Measurements from ENCODE around the gene C1QC. TPM values are rescaled to one million over a fixed set of nuclear protein-coding genes. Genes with fewer than 3 reads are reported as not detected.
A peak's percentile ranks its signal among the peaks of the same experiment; 100 is the strongest.

C1QC gene
- total and polyA plus RNA-seq, 2 of the 8 experiments (the other 6 are each of a cell fraction or from before 2014, with no cell fraction given): not detected

- 47% methylated on average over 15 of the region's 17 CpGs; no CpG with 5 or more reads in 1 of the 2 experiments for WGBS, 2 experiments (ENCODE audit: extremely low coverage in 1 of 2, insufficient coverage in 1 of 2, insufficient read length in 1 of 2, insufficient replicate concordance in 2 of 2, low coverage in 1 of 2, low lambda C conversion rate in 2 of 2, missing lambda C conversion rate in 1 of 2)
- Histone ChIP-seq H3K14ac (ENCODE audit: insufficient read length) (no peak overlapping the region), H4K5ac (ENCODE audit: insufficient read length, low read depth, low read length) (no peak overlapping the region), H3K18ac (ENCODE audit: extremely low read depth, low read length) (no peak overlapping the region; the same call in 1 of the 2 replicates), H3K4me1 (replicated peaks in 1 of 4; ENCODE audit: control insufficient read depth in 3 of 4, insufficient read depth in 4 of 4, low read length in 3 of 4) (peaks cover 0 to 10% (median 5%) of the 10 kb centered on the region in 4 experiments; a peak in 4 of 7 replicates), H4K8ac (ENCODE audit: extremely low read depth, insufficient read depth, low read length) (no peak overlapping the region), H3K23me2 (ENCODE audit: low read depth, low read length) (peaks cover 7% of the 10 kb centered on the region; the same call in 1 of the 2 replicates), H2BK20ac (ENCODE audit: low read length) (no peak overlapping the region), H3K9me3 (ENCODE audit: insufficient read depth in 2 of 2, low read depth in 1 of 2, low read length in 1 of 2) (no peaks in the 10 kb centered on the region), H3K4ac (replicated peaks; ENCODE audit: insufficient read length, low read depth, low read length) (no peak overlapping the region), H3K79me2 (ENCODE audit: control insufficient read depth in 1 of 2, insufficient read depth in 2 of 2, low read length in 2 of 2) (no peaks in the 10 kb centered on the region; a peak in 1 of 4 replicates), H4K20me1 (replicated peaks in 1 of 2; ENCODE audit: control insufficient read depth in 1 of 2, insufficient read depth in 2 of 2, low read length in 2 of 2) (peaks cover 0 to 7% of the 10 kb centered on the region in 2 experiments), H3K27me3 (replicated peaks in 1 of 4; ENCODE audit: control insufficient read depth in 3 of 4, extremely low read depth in 1 of 4, insufficient read depth in 3 of 4, low read length in 3 of 4) (no peaks in the 10 kb centered on the region; a peak in 1 of 7 replicates), H4K91ac (replicated peaks; ENCODE audit: insufficient read length, low read length) (no peak overlapping the region), H3K27ac (ENCODE audit: low read depth, low read length) (no peak overlapping the region), H3K4me2 (ENCODE audit: insufficient read depth in 1 of 2, low read depth in 2 of 2, low read length in 2 of 2) (peak overlapping the region in 1 of 2 experiments; percentile 50; a peak in 1 of 4 replicates), H2AK5ac (ENCODE audit: low read depth, low read length) (no peak overlapping the region), H3K9ac (replicated peaks in 1 of 4; ENCODE audit: extremely low read depth in 1 of 4, low read depth in 3 of 4, low read length in 3 of 4) (no peak overlapping the region), H3K36me3 (ENCODE audit: control insufficient read depth in 2 of 4, insufficient read depth in 4 of 4, low read length in 3 of 4) (no peaks in the 10 kb centered on the region), H2BK5ac (ENCODE audit: low read depth, low read length) (no peak overlapping the region), H2BK12ac (ENCODE audit: low read depth, low read length) (no peak overlapping the region), H3K79me1 (ENCODE audit: low read depth, low read length) (no peaks in the 10 kb centered on the region), H3K56ac (replicated peaks; ENCODE audit: insufficient read length, low read depth, low read length) (no peak overlapping the region), H3K23ac (ENCODE audit: insufficient read length) (no peak overlapping the region), H2AFZ (ENCODE audit: low read length) (no peak overlapping the region), H2BK15ac (ENCODE audit: low read length) (no peak overlapping the region), H3K4me3 (ENCODE audit: extremely low read depth in 1 of 4, insufficient read depth in 2 of 4, low read depth in 3 of 4, low read length in 4 of 4) (peak overlapping the region in 1 of 4 experiments; percentile 10; a peak in 1 of 8 replicates), H2BK120ac (replicated peaks; ENCODE audit: low read depth, low read length) (no peak overlapping the region)
- ChIA-PET CTCF (ENCODE audit: partially characterized antibody) (interaction anchor here (0.6 to 6.0 kb wide), 39 partner anchors 7 to 620 kb away, joined by 3 to 43 read pairs (median 3); partner anchors contain the start of gene C1QB), POLR2A (ENCODE audit: partially characterized antibody) (interaction anchor here (1.1 kb wide), 2 partner anchors 38 to 530 kb away, joined by 3 read pairs; no protein-coding TSS in a partner anchor)
- TF ChIP-seq YY1 (IDR thresholded peaks at IDR 0.05; ENCODE audit: low read depth, low read length) (no peak), POLR2AphosphoS5 (IDR thresholded peaks at IDR 0.05; ENCODE audit: low read depth, low read length) (no peak), CTCF (IDR thresholded peaks at IDR 0.05; ENCODE audit: control extremely low read depth in 1 of 3, insufficient read depth in 1 of 3, low read depth in 1 of 3, low read length in 3 of 3) (peak; percentile 59 to 76 (median 73)), HDAC2 (IDR thresholded peaks at IDR 0.05; ENCODE audit: borderline replicate concordance in 1 of 2, low read depth in 2 of 2, low read length in 2 of 2) (no peak), RAD21 (IDR thresholded peaks at IDR 0.05 in 1 of 2, conservative IDR thresholded peaks at IDR 0.05 in 1 of 2; ENCODE audit: low read depth in 2 of 2, low read length in 2 of 2) (peak; percentile 81)
- DNase-seq (ENCODE audit: low read depth in 1 of 2, low spot score in 2 of 2) (peak in 1 of 2 experiments; percentile 84), FAIRE-seq (no peak)
These were observed 30.3 kb downstream of the C1QC start for GRCh38 chr1:22673486-22674409.

All from H1 (cell line).